HL-60/S4 (cell line): ENCODE data around the gene JADE3.

Source experiments
- in situ Hi-C: fragments of 300-500 bp; cut with MboI; formaldehyde crosslinking; loops from 2 replicates; pipeline ENCODE4 v1.14.3; 2022; ENCODE audit warnings: low sequenced_read_pairs

The JADE3 gene

DNA sequence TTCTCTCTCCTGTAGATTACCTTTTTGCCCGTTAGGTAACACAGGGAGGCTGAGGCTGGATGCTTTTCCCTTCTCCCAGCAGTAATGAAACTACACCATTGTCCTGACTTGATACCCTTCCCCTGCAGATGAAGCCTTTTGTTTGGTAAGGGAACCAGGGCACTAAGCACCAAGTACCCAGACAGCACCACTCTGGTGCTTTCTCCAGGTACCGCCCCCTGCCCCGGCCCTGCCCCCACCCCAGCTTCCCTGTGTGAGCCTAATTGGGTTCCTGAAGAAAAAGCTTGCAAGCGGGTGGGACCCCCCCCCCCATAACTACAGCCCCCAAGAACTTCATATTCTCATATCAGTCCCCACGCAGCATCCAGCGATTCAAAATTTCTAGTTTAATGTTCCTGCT is 79.8 kb downstream of the JADE3 start:
- in situ Hi-C loops = no loop called here

DNA sequence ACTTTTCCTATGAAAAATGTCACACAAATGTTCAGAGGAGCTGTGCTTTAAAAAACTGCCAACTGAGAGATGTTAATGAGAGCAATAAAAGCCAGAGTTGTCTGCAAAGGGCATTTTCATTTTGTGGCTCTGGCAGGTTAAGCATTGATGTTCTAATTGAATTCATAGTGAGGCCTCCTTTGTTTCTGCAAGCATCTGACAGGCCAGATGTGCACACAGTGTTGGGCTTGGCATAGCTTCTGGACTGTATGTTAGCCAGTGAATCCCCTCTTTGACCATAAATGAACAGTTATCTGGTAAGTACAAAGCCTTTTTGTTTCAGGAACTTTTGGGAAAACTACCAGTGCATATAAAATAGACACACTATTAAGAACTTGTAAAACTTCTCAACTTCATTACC is 81.9 kb downstream of the JADE3 start:
- in situ Hi-C loops = no loop called here

DNA sequence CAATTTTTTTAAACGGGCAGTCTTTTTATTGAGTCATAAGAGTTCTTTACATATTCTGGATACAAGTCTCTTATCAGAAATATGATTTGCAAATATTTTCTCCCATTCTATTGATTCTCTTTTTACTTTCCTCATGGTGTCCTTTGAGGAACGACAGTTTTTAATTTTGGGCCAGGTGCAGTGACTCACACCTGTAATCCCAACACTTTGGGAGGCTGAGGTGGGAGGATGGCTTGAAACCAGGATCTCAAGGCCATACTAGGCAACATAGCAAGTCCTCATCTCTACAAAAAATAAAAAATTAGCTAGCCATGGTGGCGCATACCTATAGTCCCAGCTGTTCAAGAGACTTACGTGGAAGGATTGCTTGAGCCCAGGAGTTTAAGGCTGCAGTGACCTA is 99.9 kb downstream of the JADE3 start:
- in situ Hi-C loops = no loop called here

DNA sequence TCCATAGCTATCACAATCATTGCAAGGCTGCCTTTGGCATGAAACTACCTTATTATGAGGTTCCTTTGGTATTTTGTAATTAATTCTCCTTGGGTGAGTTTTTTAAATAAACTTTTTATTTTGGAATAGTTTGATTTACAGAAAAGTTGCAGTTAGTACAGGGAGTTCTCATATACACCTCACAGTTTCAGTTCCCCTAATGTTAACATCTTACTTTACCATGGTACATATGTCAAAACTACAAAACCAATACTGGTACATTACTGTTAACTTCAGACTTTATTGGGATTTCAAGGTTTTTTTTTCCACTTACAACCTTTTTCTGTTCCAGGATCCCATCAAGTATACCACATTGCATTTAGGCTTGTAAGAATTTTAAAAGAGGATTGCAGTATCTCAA is 114.0 kb downstream of the JADE3 start:
- in situ Hi-C loops = no loop called here

DNA sequence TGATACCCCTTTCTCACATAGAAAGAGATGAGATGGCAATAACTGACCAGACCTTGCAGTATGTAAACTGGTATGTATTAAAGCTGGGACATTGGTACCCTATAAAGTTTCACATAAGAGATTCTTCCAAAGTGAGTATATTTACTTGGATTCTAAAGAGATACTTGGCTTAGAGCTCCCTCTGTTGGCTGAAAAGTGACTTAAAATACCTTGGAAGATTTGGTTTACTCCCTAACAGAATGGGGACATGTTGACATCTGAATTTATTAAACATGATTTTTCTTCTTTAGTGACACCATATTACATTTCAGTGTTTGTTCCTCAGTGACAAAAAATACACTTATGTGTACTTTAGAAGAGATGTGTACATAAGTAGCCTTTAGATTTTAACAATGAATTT is 118.1 kb downstream of the JADE3 start:
- in situ Hi-C loops = no loop called here

DNA sequence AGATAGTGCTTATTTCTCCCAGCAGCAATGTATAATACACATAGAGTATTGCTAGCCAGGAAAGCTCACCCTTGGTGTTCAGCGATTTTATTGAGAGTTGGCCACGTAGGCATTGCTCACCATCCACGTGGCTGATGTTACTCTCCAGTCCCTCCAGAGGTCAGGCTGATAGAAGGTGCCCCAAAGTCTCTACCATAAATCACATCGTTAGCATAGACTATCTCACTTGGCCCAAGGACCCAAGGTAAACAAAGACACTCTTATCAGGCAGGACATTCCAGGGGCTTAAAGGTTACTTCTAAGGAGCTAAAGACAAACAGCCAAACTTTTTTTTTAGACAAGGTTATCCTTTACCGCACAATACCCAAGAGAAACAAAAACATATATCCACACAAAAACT is 135.8 kb downstream of the JADE3 start:
- in situ Hi-C loops = no loop called here

DNA sequence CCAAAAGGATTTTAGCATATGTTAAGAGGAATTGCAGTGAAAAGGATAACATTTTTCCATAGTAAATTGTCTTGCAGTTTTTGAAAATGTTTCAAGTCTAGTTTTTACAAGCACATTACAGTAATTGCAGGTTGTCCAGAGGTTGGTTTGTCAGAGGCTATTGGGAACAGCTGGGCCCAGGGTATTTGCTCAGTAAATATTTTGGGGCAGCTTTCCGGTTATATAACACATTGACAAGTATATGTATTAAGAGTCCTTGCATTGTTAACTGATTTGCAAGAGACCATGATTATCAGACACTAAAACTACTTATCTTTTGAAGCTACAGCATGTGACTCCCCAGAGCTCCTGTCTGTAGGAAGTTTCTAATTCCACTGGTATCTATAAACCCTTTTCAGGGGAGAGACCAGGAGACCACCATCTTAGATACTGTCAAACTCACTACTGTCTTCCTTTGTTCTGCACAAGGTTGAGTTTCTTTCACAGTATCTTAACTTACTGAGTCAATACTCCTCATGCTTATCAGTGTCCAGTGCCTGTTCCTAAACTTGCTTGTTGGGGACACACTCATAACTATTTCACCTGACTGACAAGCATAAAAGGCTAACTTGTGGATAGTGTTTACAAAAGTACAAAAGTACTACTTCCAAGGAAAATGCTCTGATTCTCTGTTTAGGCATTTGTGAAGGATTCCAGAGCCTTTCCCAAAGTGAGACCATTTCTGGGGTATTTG is 147.1 kb downstream of the JADE3 start:
- in situ Hi-C loops = no loop called here

DNA sequence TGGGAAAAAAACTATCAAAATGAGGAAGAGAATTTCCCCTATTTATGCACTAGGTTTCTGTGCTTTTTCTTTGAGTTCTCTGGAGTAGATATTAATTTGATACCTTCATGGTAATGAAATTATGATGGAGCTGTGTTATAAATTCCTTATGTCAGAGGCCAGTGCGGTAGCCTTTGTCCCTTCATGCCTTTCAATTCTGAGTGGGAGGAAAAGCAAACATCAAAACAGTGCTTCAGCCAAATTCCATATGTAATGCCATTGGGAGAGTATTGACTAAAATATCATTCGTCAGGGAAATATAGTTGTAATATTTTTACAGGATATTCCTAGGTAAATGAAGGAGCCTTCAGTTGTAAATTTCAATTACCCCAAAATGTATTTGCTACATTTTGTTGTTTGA is 148.5 kb downstream of the JADE3 start:
- in situ Hi-C loops = no loop called here

DNA sequence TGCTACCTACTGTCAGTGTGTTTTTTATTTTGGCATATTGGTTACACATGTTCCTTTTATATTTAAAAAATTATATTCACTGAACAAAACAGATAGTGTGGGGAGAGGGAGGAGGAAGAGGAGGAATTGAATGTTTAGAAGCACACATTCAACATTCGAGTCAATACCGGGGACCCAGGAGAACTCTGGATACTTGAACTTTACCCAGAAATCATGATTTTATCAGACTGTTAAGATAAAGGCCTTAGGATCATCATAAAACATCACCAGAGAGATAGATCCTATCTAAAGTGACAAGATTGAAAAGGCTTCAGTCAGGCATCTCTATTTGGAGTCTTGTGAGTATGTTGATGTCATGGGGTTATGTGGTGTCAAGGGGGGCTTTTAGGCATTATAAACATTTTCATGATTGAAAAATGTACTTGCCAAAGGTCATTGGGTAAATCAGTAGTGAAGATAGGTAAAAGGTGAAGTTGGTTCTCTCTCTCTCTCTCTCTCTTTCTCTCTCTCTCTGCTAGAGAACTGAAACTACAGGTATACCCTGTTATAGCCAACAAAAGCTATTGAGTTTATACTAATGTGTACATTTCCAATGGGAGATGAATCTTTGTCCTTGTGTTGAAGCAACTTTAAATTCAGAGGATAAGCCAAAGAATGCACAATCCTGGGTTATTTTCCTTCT is 149.2 kb downstream of the JADE3 start:
- in situ Hi-C loops = no loop called here

DNA sequence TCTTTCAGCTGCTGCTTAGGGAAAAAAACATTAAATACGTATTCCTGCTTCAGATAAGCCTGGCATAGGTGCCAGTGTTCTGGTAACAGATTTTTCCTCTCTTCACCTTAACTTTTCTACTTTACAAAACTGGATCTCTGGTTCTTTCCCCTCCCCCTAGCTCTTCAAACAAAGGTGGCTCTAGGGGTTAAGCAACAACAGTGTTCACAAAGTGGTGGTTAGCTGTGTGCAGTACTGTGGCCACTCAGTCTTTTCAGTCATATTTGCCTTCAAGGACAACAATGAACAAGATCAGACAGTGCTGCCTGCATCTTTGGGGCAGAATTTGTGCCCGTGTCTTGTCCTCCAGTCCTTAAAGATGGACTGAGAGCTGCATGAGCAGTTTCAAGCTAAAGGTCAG is 151.0 kb downstream of the JADE3 start:
- in situ Hi-C loops = no loop called here

DNA sequence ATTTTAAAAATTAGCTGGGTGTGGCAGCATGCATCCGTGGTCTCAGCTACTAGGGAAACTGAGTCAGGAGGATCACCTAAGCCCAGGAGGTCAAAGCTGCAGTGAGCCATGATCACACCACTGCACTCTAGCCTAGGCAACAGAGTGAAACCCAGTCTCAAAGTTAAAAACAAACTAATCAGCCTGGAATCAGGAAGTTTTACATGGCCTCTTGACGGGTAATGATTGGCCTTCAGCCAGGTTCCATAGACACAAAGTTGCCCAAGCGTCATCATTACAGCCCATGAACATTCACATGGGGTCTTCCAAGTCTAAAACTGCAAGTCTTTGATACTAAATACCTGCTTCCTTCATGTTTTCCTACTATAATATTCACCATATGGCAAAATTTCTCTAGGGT is 156.0 kb downstream of the JADE3 start:
- in situ Hi-C loops = no loop called here

DNA sequence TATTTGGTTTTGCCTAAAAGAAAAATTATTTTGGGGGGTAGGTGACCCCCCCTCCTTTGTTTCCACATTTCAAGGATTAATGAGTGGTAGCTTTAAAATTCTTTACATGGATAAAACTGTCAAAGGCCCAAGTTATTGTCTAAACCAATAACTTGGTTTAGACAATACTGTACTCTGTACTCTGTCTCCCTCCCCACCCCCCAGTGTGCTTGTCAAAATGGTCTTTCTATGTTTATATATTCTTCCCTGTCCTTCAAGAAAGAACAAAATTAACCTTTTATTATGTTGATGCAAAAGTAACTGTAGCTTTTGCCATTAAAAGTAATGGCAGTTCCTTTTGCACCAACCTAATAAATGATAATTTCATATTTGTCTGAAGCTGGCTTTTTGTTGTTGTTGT is 156.5 kb downstream of the JADE3 start:
- in situ Hi-C loops = no loop called here

DNA sequence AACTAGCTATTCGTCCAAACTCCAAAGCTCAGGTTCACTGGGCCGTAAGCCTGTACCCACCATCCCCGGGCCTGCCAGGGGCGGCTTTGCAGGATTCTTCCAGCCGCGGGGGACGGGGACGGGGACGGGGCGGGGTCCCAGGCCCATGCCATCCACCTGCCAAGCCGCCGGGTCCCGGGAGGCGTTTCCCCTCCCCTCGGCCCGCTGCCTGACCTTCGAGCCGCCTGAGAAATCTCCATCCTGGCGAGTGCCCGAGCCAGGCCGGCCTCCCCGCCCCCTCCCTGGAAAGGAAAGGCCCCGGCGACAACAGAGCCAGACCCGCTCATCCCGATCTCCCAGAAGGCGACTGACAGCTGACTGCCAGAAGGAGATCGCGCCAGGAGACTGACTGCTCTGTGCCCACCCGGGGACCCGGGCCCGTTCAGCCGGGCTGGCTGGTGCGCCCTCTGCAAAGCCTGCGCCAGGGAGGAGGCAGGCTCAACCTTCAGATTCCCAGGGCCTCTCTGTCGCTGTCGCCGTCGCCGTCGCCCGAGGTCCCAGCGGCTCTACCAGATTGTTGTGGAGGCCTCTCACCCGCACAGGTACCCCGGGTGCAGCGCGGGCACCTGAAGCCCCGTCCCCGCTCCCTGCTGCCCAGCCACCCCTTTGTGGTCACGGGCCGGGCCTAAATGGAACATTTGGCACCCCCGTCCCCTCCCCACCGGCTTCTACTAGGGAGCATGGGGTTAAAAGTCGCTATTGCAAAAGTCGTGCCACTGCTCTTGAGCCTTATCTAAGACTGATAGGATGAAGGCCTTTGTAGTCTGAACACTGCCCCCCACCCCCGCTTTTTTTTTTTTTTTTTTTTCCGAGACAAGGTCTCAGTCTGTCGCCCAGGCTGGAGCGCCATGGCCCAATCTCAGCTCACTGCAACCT is 166.2 kb downstream of the JADE3 start, which contains the start of gene RGN:
TSS of gene RGN (plus strand) at position 315 of the 915 bp plus-strand sequence. CDS start 2,702 bp downstream, outside the sequence.
- in situ Hi-C loops = no loop called here

DNA sequence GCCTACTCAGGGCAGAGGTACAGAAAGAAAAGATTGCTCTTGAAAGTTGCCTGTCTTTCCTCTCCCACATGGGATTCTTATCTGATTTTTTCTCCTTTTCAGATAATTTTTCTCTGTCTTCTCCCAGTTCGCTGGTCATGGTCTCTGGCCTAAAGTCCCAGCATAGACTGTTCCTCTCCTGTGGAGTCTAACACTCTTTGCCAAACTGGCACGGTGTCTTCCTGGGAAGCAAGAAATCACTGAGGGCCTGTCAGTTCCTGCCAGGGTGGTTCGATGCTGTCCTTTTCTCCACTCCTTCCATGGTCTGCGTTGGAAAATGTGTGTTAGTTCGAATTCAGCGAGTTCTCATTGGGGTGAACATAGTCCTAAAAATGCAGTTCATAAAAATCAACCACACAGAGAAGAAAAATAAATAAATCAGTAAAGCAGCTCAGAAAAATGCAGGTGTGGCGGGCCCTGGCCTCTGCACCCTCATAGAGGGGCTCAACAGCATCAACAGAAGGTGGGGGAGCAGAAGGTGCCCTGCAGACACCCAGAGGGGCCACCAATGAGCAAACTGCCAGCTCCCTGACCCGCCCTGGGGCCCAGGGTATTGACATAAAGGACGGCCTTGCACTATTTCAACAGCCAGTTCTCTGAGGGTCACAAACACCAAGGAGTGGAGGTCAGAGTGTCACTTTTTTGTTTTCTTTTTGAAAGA is 168.1 kb downstream of the JADE3 start:
- in situ Hi-C loops = no loop called here

DNA sequence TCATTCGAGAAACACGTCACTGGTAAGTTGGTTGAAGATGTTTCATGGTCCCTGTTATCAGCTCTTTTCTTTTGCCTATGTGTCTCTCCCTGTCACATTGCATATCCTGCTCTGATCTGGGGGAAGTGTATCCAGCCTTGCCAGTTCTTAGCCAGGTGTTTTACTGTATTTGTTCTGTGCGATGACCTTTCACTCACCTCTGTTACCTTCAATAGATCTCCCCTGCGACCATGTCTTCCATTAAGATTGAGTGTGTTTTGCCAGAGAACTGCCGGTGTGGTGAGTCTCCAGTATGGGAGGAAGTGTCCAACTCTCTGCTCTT is 168.7 kb downstream of the JADE3 start:
- in situ Hi-C loops = no loop called here

DNA sequence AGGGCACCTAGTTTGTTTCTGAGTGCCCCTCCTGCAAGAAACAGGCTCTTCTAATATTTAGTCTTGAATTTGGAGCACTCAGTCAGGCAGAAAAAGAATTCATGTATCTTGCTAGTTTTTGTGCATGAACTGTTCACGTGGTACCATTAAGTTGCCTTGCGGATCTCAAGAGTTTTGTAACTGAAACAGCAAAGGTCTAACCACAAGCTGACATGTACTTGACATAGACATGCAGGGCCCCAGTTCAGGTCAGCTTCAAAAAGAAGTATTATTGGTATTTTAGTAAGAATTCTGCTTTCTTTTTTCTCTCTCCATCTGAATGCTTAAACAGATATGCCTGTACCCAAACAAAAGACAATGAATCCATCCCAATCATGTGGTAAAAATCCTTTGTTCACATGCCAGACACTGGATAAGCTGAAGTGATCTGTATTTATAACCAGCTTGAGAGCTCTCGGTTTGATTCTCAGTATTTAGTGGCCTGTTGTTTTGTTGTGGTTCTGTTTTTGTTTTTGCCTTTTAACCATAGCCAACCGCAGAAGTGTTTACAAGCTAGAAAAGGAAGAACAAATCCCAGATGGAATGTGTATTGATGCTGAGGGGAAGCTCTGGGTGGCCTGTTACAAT is 179.0 kb downstream of the JADE3 start:
- in situ Hi-C loops = no loop called here

DNA sequence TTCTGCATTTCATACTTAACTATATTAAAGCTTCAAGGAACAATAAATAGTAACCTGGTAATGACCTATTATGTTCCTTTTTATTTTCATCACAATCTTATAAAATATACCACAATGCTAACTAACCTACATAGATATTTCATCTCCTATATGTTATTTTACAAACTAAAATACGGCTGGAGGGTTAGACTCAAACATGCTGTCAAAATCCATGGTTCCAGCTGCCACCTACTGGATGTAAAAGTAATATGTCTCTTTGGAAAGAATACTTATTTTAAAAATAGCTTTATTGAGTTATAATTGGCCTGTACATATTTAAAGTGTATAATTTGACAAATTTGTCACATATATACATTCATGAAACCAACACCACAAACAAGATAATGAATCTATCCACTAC is 181.0 kb downstream of the JADE3 start:
- in situ Hi-C loops = no loop called here

DNA sequence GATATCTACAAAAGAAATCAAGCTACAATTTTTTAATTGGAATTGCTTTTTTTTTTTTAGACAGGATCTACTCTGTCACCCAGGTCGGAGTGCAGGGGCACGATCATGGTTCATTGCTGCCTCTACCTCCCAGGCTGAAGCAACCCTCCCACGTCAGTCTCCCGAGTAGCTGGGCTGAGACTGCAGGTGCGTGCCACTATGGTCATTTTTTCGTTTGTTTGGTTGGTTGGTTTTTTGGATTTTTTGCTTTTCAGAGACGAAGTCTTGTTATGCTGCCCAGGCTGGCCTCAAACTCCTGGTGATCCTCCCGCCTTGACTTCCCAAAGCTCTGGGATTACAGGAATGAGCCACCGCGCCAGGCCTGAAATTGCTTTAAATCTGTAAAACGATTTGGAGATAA is 181.6 kb downstream of the JADE3 start:
- in situ Hi-C loops = no loop called here

DNA sequence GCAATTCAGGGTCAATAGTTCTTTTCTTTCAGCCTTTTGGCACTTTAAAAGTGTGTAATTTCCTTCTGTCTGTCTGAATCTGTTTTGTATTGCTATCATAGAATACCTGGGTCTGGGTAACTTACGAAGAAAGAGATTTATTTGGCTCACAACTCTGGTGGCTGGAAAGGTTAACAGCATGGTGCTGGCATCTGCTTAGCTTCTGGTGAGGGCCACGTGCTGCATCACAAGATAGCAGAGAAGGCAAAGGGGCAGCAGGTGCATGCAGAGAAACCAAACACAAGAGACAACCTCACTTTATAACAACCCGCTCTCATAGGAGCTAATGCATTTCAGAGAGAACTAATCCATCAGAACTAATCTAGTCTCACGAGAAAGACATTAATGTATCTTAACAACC is 184.8 kb downstream of the JADE3 start:
- in situ Hi-C loops = no loop called here

DNA sequence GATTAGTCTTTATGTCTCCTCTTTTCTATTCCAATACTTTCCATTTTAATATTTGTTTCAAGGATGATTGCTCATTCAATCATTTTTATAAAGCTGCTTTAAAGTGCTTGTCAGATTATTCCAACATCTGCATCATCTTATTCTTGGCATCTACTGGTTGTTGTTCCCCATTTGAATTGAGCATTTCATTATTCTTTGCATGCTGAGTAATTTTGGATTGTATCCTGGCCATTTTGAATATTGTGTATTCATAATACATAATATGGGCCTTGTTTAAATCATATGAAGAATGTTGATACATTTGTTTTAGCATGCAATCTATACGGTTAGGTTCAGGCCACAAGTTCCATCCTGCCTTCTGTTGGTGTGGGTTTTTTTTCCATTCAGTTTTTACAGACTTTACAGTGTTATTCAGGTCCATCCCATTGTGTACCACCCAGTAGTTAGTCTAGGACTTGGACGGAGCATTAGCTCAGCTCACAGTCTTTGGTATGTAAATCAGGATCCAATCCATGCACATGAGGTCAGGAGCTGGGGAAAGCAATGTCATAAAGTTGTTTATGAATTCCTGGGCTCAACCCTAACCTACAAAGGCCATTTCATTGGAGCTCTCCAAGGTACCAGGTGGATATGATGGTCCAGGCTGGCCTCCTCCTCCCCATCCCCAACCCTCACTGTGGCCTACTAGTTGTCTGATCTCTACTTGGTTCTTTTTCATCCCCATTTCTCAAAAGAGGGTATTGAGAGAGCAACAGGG is 186.3 kb downstream of the JADE3 start:
- in situ Hi-C loops = no loop called here
